GM12878 (cell line): ENCODE data around the gene TMEM35A. TPM values are rescaled to one million over a fixed set of nuclear protein-coding genes. Genes with fewer than 3 reads are reported as not detected.

Experiments used
- ATF7 ChIP-seq: fragments of 450-650 bp; IDR thresholded peaks from 2 replicates; pipeline ENCODE4 v1.6.1; 2016; ENCODE audit warnings: low read depth, mild to moderate bottlenecking
- CBX3 ChIP-seq: fragments of 200-600 bp; sonication (generic); IDR thresholded peaks from 2 replicates; pipeline ENCODE4 v1.6.1; 2016; ENCODE audit warnings: low read depth, borderline replicate concordance
- CEBPB ChIP-seq, 2 experiments: fragments of 150-350 bp in 1 of 2; IDR thresholded peaks; 2 replicates each; pipeline ENCODE4 v1.6.1; 2012 to 2014; ENCODE audit warnings: low read depth in 2 of 2, low read length in 2 of 2, borderline replicate concordance in 1 of 2, inconsistent platforms in 1 of 2
- CREM ChIP-seq: IDR thresholded peaks from 2 replicates; pipeline ENCODE4 v1.6.1; 2014; ENCODE audit warnings: antibody characterized with exemption, low read depth
- EGR1 ChIP-seq, 2 experiments: IDR thresholded peaks; 1 replicate in 1 of 2; 2 replicates in 1 of 2; pipeline ENCODE4 v1.6.1; 2011 to 2012; ENCODE audit warnings: low read depth in 2 of 2, low read length in 2 of 2, borderline replicate concordance in 1 of 2, mild to moderate bottlenecking in 1 of 2, moderate library complexity in 1 of 2
- HDAC6 ChIP-seq: fragments of 200-600 bp; sonication (generic); IDR thresholded peaks from one replicate; pipeline ENCODE4 v1.8.0; 2017; ENCODE audit warnings: antibody characterized with exemption; ENCODE audit not compliant: unreplicated experiment
- JUNB ChIP-seq: IDR thresholded peaks from 2 replicates; pipeline ENCODE4 v1.6.1; 2016; ENCODE audit warnings: antibody characterized with exemption, mild to moderate bottlenecking
- MTA2 ChIP-seq: fragments of 450-650 bp; IDR thresholded peaks from 2 replicates; pipeline ENCODE4 v1.6.1; 2016; ENCODE audit warnings: low read depth, mild to moderate bottlenecking, moderate library complexity
- MXI1 ChIP-seq: fragments of 150-350 bp; IDR thresholded peaks from 2 replicates; pipeline ENCODE4 v1.6.1; 2011; ENCODE audit warnings: low read depth, mild to moderate bottlenecking, inconsistent platforms, low read length, improper control_type of control experiment
- NRF1 ChIP-seq: conservative IDR thresholded peaks from 2 replicates; pipeline ENCODE4 v1.6.1; 2011; ENCODE audit warnings: mild to moderate bottlenecking, low read depth, low read length, improper control_type of control experiment
- PML ChIP-seq: IDR thresholded peaks from 2 replicates; pipeline ENCODE4 v1.6.1; 2012; ENCODE audit warnings: low read length, inconsistent platforms
- POLR2A ChIP-seq: IDR thresholded peaks from 2 replicates; pipeline ENCODE4 v1.6.1; 2011; ENCODE audit warnings: low read depth, mild to moderate bottlenecking, low read length
- RFX5 ChIP-seq: IDR thresholded peaks from 2 replicates; pipeline ENCODE4 v1.6.1; 2011; ENCODE audit warnings: low read depth, low read length, improper control_type of control experiment
- SIN3A ChIP-seq: IDR thresholded peaks from 2 replicates; pipeline ENCODE4 v1.6.1; 2012; ENCODE audit warnings: low read depth, low read length, improper control_type of control experiment
- SMAD1 ChIP-seq: fragments of 450-650 bp; IDR thresholded peaks from 2 replicates; pipeline ENCODE4 v1.6.1; 2018; ENCODE audit warnings: mild to moderate bottlenecking, low read depth; ENCODE audit not compliant: partially characterized antibody
- SMAD5 ChIP-seq: IDR thresholded peaks from 2 replicates; pipeline ENCODE4 v1.6.1; 2016; ENCODE audit warnings: antibody characterized with exemption, low read depth
- SP1 ChIP-seq: IDR thresholded peaks from one replicate; pipeline ENCODE4 v1.6.1; 2011; ENCODE audit warnings: low read depth, low read length
- STAT1 ChIP-seq: fragments of 450-650 bp; conservative IDR thresholded peaks from 2 replicates; pipeline ENCODE4 v1.6.1; 2014; ENCODE audit warnings: antibody characterized with exemption, mild to moderate bottlenecking
- TCF12 ChIP-seq: IDR thresholded peaks from 2 replicates; pipeline ENCODE4 v1.6.1; 2011; ENCODE audit warnings: low read depth, mild to moderate bottlenecking, low read length
- polyA plus RNA-seq, 11 experiments: library from polyadenylated mRNA; depleted of rRNA in 4 of 11; unstranded in 6 of 11; stranded (reverse) in 5 of 11; fragments of >200 nt; fragmentation: Nextera tagmentation in 4 of 11; fragmentation: Illumina TruSeq in 1 of 11; extraction: Ambion mirVana in 4 of 11; extraction: Trizol in 1 of 11; gene quantifications; 1 replicate in 1 of 11; 2 replicates in 10 of 11; pipeline versions ENCODE4 v1.2.1 to v1.2.3, GENCODE V29; 2011 to 2016; ENCODE audit warnings: inconsistent platforms in 2 of 11, missing spikeins in 2 of 11, low read depth in 1 of 11
- total RNA-seq, 4 experiments: library from RNA; depleted of rRNA in 3 of 4; stranded (reverse); fragments of >200 nt in 3 of 4; fragmentation: Illumina TruSeq in 1 of 4; extraction: Trizol in 1 of 4; gene quantifications; 2 replicates each; pipeline versions ENCODE4 v1.2.1 to v1.2.3, GENCODE V29; 2013 to 2021
- TF ChIP-seq, protein P1 (sequence below): fragments of 450-650 bp; formaldehyde crosslinking; IDR thresholded peaks from 2 replicates; pipeline ENCODE4 v1.4.0; 2020; ENCODE audit warnings: mild to moderate bottlenecking, moderate library complexity
- TF ChIP-seq, protein P2 (sequence below): IDR thresholded peaks from 2 replicates; pipeline ENCODE4 v1.6.1; 2011; ENCODE audit warnings: borderline replicate concordance, low read depth, mild to moderate bottlenecking, moderate library complexity, mixed read lengths, low read length; ENCODE audit not compliant: insufficient read depth; ENCODE audit errors: extremely low read length
- TF ChIP-seq, protein P3 (sequence below): fragments of 450-650 bp; conservative IDR thresholded peaks from 2 replicates; pipeline ENCODE4 v1.6.1; 2017; ENCODE audit warnings: mild to moderate bottlenecking, moderate library complexity
- TF ChIP-seq, protein P4 (sequence below): IDR thresholded peaks from 2 replicates; pipeline ENCODE4 v1.6.1; 2012; ENCODE audit warnings: low read depth, low read length, improper control_type of control experiment

TMEM35A gene
- total and polyA plus RNA-seq, 10 of the 15 experiments (the other 5 are each of a cell fraction or from before 2014, with no cell fraction given): not detected

DNA sequence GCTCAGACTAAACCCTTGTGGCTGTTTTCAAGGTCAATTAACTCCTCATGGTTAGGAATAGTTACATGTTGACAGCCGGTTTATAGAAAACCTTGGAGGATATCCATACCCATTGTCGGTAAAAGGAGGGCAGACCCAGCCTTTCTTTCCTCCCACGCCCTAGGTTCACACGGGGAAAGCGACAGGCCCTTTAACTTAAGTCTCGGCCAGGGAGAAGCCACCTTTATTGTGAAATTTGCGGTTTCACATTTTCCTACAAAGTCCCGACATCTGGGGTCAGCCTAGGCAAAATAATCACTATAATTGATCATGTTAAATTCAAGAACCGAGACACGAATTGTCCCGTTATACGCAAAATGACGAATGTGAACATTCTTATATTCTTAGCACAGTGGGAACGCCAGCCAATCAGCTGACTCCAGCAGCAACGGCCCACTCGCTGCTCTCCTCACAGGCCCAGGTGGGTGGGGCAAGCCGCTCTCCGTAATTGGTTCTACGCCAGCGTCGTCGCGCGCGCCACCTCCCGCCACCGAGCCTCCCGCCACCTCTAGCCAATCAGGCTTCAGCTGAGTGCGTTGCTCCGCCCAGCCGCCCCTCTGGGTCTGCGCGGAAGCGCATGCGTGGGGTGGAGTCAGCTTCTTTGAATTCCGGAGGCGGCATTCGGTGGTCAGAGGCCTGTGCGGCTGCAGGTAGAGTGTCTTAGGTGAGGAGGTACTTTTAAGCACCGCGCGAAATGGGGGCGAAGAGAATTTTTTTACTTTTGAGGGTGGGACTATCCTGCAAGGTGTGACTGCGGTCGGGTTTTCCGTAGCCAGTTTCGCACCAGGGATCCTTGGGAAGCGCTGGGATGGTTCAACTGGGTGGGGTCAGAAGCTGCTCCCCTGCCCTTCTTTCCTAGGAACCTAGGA, 19.1 kb downstream of the TMEM35A start, which contains the start of gene CENPI (continued):
- TF ChIP-seq, protein P1, sequence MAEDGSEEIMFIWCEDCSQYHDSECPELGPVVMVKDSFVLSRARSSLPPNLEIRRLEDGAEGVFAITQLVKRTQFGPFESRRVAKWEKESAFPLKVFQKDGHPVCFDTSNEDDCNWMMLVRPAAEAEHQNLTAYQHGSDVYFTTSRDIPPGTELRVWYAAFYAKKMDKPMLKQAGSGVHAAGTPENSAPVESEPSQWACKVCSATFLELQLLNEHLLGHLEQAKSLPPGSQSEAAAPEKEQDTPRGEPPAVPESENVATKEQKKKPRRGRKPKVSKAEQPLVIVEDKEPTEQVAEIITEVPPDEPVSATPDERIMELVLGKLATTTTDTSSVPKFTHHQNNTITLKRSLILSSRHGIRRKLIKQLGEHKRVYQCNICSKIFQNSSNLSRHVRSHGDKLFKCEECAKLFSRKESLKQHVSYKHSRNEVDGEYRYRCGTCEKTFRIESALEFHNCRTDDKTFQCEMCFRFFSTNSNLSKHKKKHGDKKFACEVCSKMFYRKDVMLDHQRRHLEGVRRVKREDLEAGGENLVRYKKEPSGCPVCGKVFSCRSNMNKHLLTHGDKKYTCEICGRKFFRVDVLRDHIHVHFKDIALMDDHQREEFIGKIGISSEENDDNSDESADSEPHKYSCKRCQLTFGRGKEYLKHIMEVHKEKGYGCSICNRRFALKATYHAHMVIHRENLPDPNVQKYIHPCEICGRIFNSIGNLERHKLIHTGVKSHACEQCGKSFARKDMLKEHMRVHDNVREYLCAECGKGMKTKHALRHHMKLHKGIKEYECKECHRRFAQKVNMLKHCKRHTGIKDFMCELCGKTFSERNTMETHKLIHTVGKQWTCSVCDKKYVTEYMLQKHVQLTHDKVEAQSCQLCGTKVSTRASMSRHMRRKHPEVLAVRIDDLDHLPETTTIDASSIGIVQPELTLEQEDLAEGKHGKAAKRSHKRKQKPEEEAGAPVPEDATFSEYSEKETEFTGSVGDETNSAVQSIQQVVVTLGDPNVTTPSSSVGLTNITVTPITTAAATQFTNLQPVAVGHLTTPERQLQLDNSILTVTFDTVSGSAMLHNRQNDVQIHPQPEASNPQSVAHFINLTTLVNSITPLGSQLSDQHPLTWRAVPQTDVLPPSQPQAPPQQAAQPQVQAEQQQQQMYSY (CRISPR knock-in tag): no peak
- TF ChIP-seq SP1 (peak; percentile 87), PML (peak; percentile 8; the same call in 1 of the 2 replicates), SIN3A (peak; percentile 93), JUNB (no peak), EGR1 (IDR thresholded peaks at IDR 0.05; ENCODE audit: borderline replicate concordance in 1 of 2, low read depth in 2 of 2, low read length in 2 of 2) (peak in 1 of 2 experiments; percentile 70; a peak in 1 of 3 replicates), SMAD5 (peak; percentile 31; the same call in 1 of the 2 replicates), CEBPB (IDR thresholded peaks at IDR 0.05; ENCODE audit: borderline replicate concordance in 1 of 2, low read depth in 2 of 2, low read length in 2 of 2) (no peak), STAT1 (no peak), MTA2 (no peak), CBX3 (no peak), RFX5 (0 out of 2 replicates have a peak, but pooled peaks have one; percentile 38), MXI1 (0 out of 2 replicates have a peak, but pooled peaks have one; percentile 24), NRF1 (peak; percentile 80), SMAD1 (peak; percentile 62), POLR2A (peak; percentile 63), TCF12 (no peak), HDAC6 (no peak), ATF7 (peak; percentile 29; the same call in 1 of the 2 replicates), CREM (peak; percentile 48; the same call in 1 of the 2 replicates)
- TF ChIP-seq, protein P2, sequence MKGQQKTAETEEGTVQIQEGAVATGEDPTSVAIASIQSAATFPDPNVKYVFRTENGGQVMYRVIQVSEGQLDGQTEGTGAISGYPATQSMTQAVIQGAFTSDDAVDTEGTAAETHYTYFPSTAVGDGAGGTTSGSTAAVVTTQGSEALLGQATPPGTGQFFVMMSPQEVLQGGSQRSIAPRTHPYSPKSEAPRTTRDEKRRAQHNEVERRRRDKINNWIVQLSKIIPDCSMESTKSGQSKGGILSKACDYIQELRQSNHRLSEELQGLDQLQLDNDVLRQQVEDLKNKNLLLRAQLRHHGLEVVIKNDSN: no peak
- TF ChIP-seq, protein P3, sequence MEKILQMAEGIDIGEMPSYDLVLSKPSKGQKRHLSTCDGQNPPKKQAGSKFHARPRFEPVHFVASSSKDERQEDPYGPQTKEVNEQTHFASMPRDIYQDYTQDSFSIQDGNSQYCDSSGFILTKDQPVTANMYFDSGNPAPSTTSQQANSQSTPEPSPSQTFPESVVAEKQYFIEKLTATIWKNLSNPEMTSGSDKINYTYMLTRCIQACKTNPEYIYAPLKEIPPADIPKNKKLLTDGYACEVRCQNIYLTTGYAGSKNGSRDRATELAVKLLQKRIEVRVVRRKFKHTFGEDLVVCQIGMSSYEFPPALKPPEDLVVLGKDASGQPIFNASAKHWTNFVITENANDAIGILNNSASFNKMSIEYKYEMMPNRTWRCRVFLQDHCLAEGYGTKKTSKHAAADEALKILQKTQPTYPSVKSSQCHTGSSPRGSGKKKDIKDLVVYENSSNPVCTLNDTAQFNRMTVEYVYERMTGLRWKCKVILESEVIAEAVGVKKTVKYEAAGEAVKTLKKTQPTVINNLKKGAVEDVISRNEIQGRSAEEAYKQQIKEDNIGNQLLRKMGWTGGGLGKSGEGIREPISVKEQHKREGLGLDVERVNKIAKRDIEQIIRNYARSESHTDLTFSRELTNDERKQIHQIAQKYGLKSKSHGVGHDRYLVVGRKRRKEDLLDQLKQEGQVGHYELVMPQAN: peak; percentile 83; the same call in 1 of the 2 replicates
- TF ChIP-seq, protein P4, sequence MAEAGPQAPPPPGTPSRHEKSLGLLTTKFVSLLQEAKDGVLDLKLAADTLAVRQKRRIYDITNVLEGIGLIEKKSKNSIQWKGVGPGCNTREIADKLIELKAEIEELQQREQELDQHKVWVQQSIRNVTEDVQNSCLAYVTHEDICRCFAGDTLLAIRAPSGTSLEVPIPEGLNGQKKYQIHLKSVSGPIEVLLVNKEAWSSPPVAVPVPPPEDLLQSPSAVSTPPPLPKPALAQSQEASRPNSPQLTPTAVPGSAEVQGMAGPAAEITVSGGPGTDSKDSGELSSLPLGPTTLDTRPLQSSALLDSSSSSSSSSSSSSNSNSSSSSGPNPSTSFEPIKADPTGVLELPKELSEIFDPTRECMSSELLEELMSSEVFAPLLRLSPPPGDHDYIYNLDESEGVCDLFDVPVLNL: peak; percentile 96
- TF ChIP-seq, all 136 proteins: peak for 24
